ENCODE measurements around the gene LENG8. TPM values are rescaled to one million over a fixed set of nuclear protein-coding genes. Genes with fewer than 3 reads are reported as not detected.
A peak's percentile ranks its signal among the peaks of the same experiment; 100 is the strongest.

The LENG8 gene
- total RNA-seq, 2 experiments from 2014 or later = 165 to 170 TPM

DNA sequence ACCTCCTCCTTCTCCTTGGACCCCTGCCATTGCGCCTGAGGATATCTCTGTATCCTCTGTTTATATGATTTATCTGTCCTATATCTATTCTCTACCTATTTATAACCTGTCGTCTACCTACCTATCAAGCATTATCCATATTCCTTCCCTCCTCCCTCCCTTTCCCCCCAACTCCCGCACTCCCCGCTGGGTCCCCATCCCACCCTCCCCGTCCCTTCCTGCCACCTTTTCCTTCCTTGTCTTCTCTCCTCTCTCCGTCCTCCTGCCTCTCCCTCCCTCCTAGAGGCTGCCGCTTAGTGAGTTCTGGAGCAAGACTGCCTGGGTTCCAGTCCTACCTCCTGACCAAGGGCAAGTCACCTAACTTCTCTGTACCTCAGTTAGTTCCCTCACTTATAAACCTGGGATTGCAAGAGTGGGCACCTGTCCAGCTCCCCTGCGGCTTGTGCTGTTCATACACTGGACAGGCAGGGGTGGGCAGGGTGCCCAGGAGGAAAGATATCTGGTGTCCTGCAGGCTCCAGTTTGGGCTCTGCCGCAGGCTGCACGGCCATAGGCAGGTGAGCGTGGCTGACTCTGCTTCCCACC, 17.7 kb upstream of the LENG8 start:
- DNase-seq = no peak
- no peaks in the 10 kb centered on the region for H3K36me3 Mint-ChIP-seq (ENCODE audit: low read depth)
- no peaks in the 10 kb centered on the region for H3K9me3 Mint-ChIP-seq
- TF ChIP-seq, protein P1, sequence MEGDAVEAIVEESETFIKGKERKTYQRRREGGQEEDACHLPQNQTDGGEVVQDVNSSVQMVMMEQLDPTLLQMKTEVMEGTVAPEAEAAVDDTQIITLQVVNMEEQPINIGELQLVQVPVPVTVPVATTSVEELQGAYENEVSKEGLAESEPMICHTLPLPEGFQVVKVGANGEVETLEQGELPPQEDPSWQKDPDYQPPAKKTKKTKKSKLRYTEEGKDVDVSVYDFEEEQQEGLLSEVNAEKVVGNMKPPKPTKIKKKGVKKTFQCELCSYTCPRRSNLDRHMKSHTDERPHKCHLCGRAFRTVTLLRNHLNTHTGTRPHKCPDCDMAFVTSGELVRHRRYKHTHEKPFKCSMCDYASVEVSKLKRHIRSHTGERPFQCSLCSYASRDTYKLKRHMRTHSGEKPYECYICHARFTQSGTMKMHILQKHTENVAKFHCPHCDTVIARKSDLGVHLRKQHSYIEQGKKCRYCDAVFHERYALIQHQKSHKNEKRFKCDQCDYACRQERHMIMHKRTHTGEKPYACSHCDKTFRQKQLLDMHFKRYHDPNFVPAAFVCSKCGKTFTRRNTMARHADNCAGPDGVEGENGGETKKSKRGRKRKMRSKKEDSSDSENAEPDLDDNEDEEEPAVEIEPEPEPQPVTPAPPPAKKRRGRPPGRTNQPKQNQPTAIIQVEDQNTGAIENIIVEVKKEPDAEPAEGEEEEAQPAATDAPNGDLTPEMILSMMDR (IDR thresholded peaks at IDR 0.05) = no peak
- no peak overlapping the region for H3K4me3 Mint-ChIP-seq
- CTCF ChIA-PET = interaction anchor here (1.0 to 1.1 kb wide), 2 partner anchors 8 to 16 kb away, joined by 3 read pairs; partner anchors contain the start of gene TTYH1
- intact Hi-C loops (cut with micrococcal nuclease) = no loop called here
- no peak for ATAC-seq
- POLR2A ChIA-PET = no interaction called here
- H3K27me3 Mint-ChIP-seq = peaks cover 12% of the 10 kb centered on the region
- H3K4me1 Mint-ChIP-seq (ENCODE audit: low read depth) = peaks cover 10% of the 10 kb centered on the region
- H3K27ac Mint-ChIP-seq = no peak overlapping the region

DNA sequence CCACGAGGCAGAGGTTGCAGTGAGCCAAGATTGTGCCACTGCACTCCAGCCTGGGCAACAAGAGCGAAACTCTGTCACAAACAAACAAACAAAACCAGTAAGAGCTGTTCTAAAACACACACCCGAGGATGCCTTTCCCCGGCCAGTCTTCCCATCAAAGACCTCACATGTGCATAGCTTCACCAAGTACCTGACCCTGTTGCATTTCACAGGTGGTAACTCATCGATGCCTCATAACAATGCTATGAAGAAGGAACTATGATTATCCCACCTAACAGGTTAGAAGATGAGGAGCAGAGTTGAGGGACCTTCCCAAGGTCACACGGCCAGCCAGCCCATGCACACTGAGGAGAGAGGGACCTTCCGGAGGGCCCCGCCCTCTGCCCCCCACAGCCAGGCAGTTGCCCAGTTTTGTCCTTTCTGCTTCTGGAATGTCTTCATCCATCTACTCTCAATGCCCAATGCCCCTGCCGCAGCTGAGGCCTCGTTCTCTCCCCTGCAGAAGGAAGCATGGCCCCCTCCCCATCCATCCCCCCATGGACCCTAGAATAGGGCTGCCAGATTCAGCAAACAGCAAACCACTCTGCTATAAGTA, 16.8 kb upstream of the LENG8 start:
- Mint-ChIP-seq H3K36me3 (ENCODE audit: low read depth) (no peaks in the 10 kb centered on the region), H3K4me1 (ENCODE audit: low read depth) (peaks cover 10% of the 10 kb centered on the region), H3K27me3 (peaks cover 9% of the 10 kb centered on the region), H3K27ac (no peak overlapping the region), H3K4me3 (no peak overlapping the region), H3K9me3 (no peaks in the 10 kb centered on the region)
- no peak for DNase-seq
- intact Hi-C loops (cut with micrococcal nuclease) = no loop called here
- CTCF ChIA-PET = no interaction called here
- POLR2A ChIA-PET = no interaction called here
- TF ChIP-seq, protein P1 (IDR thresholded peaks at IDR 0.05) = no peak
- no peak for ATAC-seq

DNA sequence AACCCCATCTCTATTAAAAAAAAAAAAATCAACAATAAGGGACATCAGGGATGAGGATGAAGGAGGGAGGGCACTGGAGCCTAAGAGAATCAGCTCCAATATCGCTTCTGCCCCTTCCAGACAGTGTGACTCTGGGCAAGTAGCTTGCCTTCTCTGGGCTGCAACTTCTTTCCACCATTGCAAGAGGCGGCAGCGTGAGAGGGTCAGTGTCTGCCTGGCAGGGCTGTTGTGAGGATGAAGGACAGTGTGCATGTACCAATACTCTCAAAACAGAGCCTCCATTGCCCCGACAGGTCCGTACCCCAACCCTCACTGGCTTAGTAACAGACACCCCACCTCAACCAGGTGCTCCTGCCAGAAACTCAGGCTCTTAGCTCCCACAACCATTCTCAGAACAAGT, 15.3 kb upstream of the LENG8 start:
- peaks cover 3% of the 10 kb centered on the region for H3K27me3 Mint-ChIP-seq

DNA sequence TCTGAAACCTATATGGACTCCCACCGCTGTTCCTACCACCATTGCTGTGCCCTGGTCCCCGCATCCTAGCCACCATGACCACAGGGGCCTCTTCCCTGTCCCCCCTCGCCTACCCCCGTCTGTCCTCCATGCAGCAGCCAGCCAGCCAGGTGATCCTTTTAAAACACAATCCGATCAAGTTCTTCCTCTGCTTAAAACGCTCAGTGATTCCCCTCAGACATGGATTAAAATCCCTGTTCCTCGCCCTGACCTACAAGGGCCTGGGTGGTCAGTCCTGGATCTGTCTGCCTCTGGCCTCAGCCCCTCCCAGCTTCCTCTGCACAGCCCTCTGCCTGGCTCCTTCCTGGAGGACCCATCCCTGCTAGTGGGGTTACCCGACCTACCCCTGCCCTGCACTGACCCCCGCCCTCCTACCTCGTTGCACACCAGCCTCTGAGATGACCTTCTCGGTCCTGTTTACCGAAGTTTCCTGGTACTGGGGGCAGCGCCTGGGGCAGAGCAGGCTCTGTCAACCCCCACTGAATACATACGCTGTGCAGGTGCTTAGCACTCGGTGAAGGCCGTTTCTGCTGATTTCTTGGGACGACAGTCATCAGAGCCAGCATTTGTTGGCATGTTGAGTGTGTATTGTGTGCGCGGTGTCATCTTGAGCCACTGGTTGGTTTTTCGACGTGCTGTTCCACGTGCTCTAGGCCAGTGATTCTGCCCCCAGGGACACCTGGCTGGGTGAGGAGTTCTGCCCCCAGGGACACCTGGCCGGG, 14.7 kb upstream of the LENG8 start:
- DNase-seq = no peak
- no peak for ATAC-seq
- H3K4me1 Mint-ChIP-seq (ENCODE audit: low read depth) = peaks cover 15% of the 10 kb centered on the region
- POLR2A ChIA-PET = interaction anchor here (1.2 kb wide), 1 partner anchor 14 kb away, joined by 3 read pairs; no protein-coding TSS in a partner anchor
- TF ChIP-seq, protein P1 (IDR thresholded peaks at IDR 0.05) = no peak
- no peak overlapping the region for H3K27ac Mint-ChIP-seq
- peaks cover 2% of the 10 kb centered on the region for H3K27me3 Mint-ChIP-seq
- no peaks in the 10 kb centered on the region for H3K9me3 Mint-ChIP-seq
- peaks cover 1% of the 10 kb centered on the region for H3K36me3 Mint-ChIP-seq (ENCODE audit: low read depth)
- H3K4me3 Mint-ChIP-seq = no peak overlapping the region
- intact Hi-C loops (cut with micrococcal nuclease) = no loop called here
- CTCF ChIA-PET = no interaction called here

More for the DNA sequence above, 15.3 kb upstream of the LENG8 start:
- Mint-ChIP-seq H3K4me1 (ENCODE audit: low read depth) (peaks cover 11% of the 10 kb centered on the region), H3K27ac (no peak overlapping the region), H3K4me3 (no peak overlapping the region), H3K36me3 (ENCODE audit: low read depth) (peaks cover 1% of the 10 kb centered on the region), H3K9me3 (no peaks in the 10 kb centered on the region)
- intact Hi-C loops (cut with micrococcal nuclease) = no loop called here
- ATAC-seq = no peak
- ChIA-PET CTCF (no interaction called here), POLR2A (interaction anchor here (1.2 kb wide), 1 partner anchor 15 kb away, joined by 3 read pairs; no protein-coding TSS in a partner anchor)
- TF ChIP-seq, protein P1 (IDR thresholded peaks at IDR 0.05) = no peak
- DNase-seq = no peak

DNA sequence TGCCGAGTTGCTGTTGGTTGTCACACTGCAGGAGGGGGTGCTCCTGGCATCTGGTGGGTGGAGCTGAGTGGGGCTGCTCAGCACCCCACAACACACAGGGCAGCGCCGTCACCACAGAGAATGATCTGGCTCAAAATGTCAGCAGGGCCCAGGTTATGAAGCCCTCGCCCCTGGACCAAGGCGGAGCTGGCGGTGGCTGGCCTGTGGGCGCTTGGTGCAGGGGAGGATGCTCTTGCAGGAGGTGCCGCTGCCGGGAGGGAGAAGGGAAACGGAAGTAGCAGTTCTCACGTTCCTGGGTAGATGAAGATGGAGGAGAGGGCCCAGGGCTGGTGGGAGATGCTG, 14.2 kb upstream of the LENG8 start:
- ATAC-seq (peak; percentile 19), DNase-seq (peak; percentile 27)
- no peak overlapping the region for H3K4me3 Mint-ChIP-seq
- POLR2A ChIA-PET = no interaction called here
- TF ChIP-seq, protein P1 (IDR thresholded peaks at IDR 0.05) = no peak
- CTCF ChIA-PET = no interaction called here
- peaks cover 1% of the 10 kb centered on the region for H3K36me3 Mint-ChIP-seq (ENCODE audit: low read depth)
- intact Hi-C loops (cut with micrococcal nuclease) = no loop called here
- no peaks in the 10 kb centered on the region for H3K27me3 Mint-ChIP-seq
- no peaks in the 10 kb centered on the region for H3K9me3 Mint-ChIP-seq
- no peak overlapping the region for H3K27ac Mint-ChIP-seq
- peaks cover 17% of the 10 kb centered on the region for H3K4me1 Mint-ChIP-seq (ENCODE audit: low read depth)

Data from activated CD8-positive, alpha-beta T cell treated with anti-CD3 and anti-CD28 coated beads for 36 hours (primary cell).